NCI-H1417 (cell line): ENCODE measurements around the gene TCF12.
A peak's percentile ranks its signal among the peaks of the same experiment; 100 is the strongest.
"Not testable (repeated sequence)": the region's sequence is repeated elsewhere in the genome, so short reads cannot be mapped to it uniquely, and the experiment has no call there.

Source experiments
- DNase-seq, 3 experiments: peaks; one replicate each; lab custom pipeline; 2025; lab: John Stamatoyannopoulos, UW

Gene TCF12

GRCh38 chr15:56946150-56946549 lies 27.7 kb downstream of the TCF12 start:
- DNase-seq, result no peak

- no peak for DNase-seq
Measured at GRCh38 chr15:56948000-56948763, 29.7 kb downstream of the TCF12 start.

- no peak for DNase-seq
Measured at GRCh38 chr15:56948764-56949101, 30.3 kb downstream of the TCF12 start.

- DNase-seq, result no peak
Measured at GRCh38 chr15:56950979-56951378, 32.5 kb downstream of the TCF12 start.

- no peak for DNase-seq
Measured at GRCh38 chr15:56953790-56954189, 35.3 kb downstream of the TCF12 start.

GRCh38 chr15:56955011-56955410 lies 36.6 kb downstream of the TCF12 start:
- DNase-seq, result not testable (repeated sequence)

- no peak for DNase-seq
Measured at GRCh38 chr15:56956538-56956937, 38.1 kb downstream of the TCF12 start.

GRCh38 chr15:56957812-56958406 lies 39.5 kb downstream of the TCF12 start:
- no peak for DNase-seq

- DNase-seq, result no peak
Measured at GRCh38 chr15:56959318-56959648, 40.8 kb downstream of the TCF12 start.

- DNase-seq, result no peak
Measured at GRCh38 chr15:56960116-56960515, 41.7 kb downstream of the TCF12 start.

GRCh38 chr15:56963126-56963525 lies 44.7 kb downstream of the TCF12 start:
- DNase-seq, result no peak

- DNase-seq, result no peak
Measured at GRCh38 chr15:56963710-56964109, 45.3 kb downstream of the TCF12 start.

- no peak for DNase-seq
Measured at GRCh38 chr15:56964182-56964581, 45.7 kb downstream of the TCF12 start.

- no peak for DNase-seq
Measured at GRCh38 chr15:56965231-56966013, 47.0 kb downstream of the TCF12 start.

- no peak for DNase-seq
Measured at GRCh38 chr15:56967336-56967735, 48.9 kb downstream of the TCF12 start.

GRCh38 chr15:56968256-56968655 lies 49.8 kb downstream of the TCF12 start:
- no peak for DNase-seq

- peak in 1 of 3 experiments; percentile 47 for DNase-seq
Measured at GRCh38 chr15:56968821-56969220, 50.4 kb downstream of the TCF12 start.

GRCh38 chr15:56969265-56969895 lies 50.9 kb downstream of the TCF12 start:
- DNase-seq, result peak in 2 of 3 experiments; percentile 11 to 48

GRCh38 chr15:56971571-56971970 lies 53.1 kb downstream of the TCF12 start:
- DNase-seq, result no peak

GRCh38 chr15:56972016-56972415 lies 53.6 kb downstream of the TCF12 start:
- no peak for DNase-seq

GRCh38 chr15:56972426-56972825 lies 54.0 kb downstream of the TCF12 start:
- DNase-seq, result no peak

GRCh38 chr15:56973463-56973862 lies 55.0 kb downstream of the TCF12 start:
- no peak for DNase-seq

- DNase-seq, result no peak
Measured at GRCh38 chr15:56977232-56977631, 58.8 kb downstream of the TCF12 start.
